GM21515 (cell line): ENCODE data around the gene BMERB1.
"Not testable (repeated sequence)": the region's sequence is repeated elsewhere in the genome, so short reads cannot be mapped to it uniquely, and the experiment has no call there.

Experiments
- ATAC-seq: cut with Tn5 transposase; IDR thresholded peaks from one replicate; pipeline ENCODE4 v1.9.1; 2021; ENCODE audit not compliant: unreplicated experiment

BMERB1 gene

DNA sequence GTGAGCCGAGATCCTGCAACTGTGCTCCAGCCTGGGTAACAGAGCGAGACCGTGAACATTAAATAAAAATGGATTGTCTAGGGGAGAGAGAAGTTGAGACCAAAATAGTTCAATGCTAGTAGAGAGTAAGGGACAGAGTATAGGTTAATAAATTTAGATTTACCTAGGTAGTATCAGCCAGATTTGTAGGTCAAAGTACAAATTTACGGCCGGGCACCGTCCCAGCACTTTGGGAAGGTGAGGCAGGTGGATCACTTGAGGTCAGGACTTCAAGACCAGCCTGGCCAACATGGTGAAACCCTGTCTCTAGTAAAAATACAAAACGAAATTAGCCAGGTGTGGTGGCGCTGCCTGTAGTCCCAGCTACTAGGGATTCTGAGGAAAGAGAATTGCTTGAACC, 12.2 kb upstream of the BMERB1 start:
- no peak for ATAC-seq

DNA sequence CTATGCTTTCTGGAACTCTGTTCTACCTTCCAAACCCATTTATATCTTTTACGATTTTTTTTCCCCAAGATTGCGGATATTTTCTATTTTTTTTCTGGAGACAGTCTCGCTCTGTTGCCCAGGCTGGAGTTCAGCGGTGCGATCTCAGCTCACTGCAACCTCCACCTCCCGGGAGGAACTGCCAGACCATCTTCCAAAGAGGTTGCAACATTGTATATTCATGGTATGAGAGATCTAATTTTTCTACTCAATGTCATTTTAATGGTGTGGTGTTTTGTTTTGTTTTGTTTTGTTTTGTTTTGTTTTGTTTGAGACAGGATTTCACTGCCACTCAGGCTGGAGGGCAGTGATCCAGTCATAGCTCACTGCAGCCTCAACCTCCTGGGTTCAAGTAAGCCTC, 8.5 kb upstream of the BMERB1 start:
- no peak for ATAC-seq

DNA sequence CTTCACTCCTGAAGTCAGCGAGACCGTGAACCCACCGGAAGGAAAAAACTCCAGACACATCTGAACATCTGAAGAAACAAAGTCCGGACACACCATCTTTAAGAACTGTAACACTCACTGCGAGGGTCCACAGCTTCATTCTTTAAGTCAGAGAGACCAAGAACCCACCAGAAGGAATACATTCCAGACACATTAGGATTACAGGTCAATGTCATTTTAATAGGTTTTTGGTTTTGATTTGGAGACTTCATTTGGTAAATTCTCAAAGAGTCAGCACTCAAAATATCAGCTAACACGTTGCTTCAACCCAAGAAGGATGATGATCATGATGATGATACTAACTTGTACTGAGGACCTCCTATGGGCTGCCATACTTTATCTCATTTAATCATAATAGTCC, 7.6 kb upstream of the BMERB1 start:
- ATAC-seq, result no peak

DNA sequence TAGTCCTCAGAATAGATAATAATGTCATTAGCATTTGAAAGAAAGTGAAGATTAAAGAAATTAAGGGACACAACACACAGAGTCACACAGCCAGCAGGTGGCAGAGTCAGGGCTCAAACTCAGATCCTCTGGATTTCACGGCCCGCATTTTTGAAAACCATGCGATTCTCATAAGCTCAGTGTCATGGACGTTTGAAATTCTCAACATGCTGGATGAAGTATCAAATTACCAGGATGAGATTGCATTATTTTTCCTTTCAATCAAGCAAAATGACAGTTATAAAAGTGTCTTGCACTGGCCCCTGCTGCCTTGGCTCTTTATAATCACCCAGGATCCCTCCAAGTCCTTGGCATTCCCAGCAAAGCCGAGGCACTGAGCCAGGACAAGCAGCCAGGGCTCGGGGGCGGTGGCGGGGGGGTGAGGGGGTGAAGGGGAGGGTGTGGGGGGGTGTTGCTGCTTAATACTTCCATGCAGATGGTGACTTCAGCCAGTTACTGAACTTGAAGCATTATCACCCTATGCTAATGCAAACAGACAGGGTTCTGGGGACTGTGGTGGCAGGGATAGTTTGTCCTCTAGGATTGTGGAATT, 6.6 kb upstream of the BMERB1 start:
- no peak for ATAC-seq

DNA sequence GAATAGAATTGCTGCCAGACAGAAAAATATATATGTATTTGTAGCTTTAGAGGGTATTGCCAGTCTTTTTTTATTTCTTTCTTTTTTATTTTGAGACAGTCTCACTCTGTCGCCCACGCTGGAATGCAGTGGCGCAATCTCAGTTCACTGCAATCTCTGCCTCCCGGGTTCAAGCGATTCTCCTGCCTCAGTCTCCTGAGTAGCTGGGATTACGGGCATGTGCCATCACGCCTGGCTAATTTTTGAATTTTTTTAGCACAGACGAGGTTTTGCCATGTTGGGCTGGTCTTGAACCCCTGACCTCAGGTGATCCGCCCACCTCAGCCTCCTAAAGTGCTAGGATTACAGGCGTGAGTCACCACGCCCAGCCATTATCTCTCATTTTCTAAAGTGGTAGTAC, 3.5 kb upstream of the BMERB1 start:
- not testable (repeated sequence) for ATAC-seq

DNA sequence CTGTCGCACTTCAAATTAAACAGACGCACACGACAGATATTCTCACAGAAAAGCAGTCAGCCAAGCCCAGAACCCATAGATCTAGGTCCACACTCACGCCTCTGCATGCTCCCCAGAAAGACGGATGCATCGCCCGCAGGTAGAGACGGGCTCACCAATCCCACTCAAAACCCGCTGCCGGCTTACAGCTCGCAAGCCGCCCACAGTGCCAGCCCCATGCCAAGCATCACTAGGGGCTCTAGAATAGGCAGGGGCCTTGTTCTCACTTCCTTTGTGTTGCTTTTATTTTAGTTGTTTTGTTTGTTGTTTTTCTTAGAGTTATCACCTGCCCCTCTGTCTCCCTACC, 336 bp upstream of the BMERB1 start:
- no peak for ATAC-seq

DNA sequence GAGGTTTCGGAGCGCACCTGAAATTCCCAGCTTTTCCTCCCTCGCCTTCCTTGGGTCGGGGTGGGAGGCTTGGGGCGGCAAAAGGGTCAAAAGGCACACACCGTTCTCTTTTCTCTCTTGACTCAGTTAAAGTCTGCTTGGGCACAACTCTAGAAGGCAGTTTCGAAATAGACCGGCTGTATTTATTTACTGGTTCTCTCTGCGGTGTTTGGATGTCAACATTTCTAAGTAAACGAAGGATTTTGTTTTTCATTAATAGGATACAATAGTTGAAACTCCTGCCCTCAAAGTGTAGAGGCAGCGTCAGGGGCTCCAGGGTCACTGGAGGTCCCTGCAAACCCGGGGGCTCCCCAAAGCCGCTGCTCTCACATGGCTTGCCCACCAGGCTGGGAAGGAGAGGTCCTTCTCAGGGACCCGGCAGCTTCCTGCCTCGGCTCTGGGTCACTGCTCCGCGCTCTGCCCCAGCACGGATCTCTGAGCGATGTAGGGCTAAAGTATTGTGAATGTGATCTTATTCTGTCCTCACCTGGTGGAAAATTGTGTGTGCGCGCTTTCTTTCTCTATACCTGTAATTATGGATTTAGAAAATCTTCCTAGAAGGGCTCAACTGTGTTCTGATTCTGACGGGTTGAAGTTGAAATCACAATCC, 952 bp downstream of the BMERB1 start:
- ATAC-seq, result no peak

DNA sequence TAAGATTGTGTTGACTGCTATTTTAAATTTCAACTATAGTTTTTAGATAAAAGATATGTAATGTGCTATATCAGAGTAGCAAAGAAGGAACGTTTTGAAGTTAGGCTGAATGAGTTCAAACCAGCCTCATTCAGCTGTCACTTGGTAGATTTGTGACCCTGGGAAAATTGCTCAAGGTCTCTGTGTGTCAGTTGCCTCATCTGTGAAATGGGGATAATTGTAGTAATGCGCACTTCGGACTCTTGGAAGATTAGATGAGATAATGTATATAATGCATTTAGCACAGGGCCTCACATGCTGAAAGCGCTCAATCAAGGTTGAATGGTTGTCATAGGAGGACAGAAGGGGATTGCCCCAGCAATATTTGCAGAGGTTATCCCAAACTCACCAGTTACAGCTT, 4.7 kb downstream of the BMERB1 start:
- ATAC-seq, result no peak

DNA sequence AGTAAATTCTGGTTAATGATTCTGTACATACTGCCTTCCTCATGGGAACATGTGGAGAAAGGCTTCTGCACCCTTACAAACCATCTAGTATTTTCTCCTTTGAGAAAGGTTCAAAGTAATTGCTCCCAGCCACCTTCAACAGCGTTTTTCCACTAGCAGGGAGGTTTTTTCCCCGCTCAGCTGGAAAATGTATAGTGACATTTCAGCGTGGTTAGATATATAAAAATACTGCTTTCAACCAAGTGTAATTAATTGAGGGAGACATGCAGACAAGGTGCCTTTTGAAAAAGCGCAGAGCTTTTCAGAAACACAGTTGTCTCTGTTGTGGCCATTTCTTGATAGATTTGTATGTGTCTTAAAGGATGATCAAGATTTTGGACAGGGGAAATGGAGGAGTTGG, 5.1 kb downstream of the BMERB1 start:
- ATAC-seq, result no peak

DNA sequence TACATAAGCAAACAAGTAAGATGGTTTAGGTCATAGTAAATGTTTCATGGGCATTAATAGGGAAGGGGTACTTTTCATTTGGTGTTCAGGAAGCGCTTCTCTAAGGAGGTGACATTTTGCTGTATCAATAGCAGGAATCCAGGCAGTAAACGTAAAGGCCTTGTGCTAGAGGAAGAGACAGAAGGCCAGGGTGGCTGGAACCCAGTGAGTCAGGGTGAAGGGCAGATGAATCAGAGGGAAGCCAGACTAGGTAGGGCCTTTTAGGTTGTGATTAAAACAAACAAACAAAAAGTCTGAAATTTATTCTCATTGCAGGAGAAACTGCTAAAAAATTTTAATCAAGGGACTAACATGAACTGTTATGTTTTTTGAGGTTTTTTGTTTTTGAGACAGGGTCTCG, 6.5 kb downstream of the BMERB1 start:
- ATAC-seq, result no peak

DNA sequence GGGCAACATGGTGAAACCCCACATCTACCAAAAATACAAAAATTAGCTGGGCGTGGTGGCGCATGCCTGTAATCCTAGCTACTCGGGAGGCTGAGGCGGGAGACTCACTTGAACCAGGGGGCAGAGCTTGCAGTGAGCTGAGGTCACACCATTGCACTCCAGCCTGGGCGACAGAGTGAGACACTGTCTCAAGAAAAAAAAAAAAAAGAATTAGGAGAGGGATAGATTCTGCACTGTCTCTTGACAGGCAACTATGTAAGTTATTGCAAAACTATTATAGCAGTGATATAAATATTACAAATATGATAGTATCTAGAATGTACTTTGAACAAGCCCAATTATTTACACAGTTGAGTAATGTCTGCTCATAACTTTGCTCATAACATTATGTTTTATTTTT, 7.8 kb downstream of the BMERB1 start:
- ATAC-seq, result not testable (repeated sequence)

DNA sequence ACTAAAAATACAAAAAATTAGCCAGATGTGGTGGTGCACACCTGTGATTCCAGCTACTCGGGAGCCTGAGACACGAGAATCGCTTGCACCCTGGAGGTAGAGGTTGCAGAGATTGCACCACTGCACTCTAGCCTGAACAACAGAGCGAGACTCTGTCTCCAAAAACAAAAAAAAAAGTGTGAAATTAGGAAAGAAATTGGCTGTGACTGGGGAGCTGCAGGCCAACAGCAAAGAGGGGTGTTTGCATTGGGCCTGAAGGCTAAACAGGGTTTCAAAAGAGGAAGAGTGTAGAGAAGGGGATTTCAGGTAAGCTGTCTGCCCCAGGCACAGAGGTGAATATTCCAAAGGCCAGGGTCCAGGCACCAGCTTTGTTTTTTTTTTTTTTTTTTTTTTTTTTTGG, 9.4 kb downstream of the BMERB1 start:
- no peak for ATAC-seq

DNA sequence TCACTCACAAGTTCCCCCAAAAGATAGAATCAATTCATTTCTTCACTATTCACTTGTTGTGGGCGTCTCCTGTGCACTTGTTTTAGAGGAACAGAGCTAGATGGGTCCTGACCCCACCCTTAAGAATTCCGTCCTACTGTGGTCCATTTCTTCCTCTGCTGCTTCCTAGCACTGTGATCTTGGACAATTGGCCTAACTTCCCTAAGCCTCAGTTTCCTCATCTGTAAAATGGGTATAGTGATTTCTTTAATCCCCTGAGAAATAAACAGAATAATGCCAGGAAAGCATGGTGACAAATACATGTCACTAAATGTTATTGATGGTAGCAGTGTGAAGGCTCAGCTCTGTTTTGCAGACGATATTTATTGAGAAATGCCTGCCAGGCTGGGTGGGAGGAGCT, 9.9 kb downstream of the BMERB1 start:
- ATAC-seq, result no peak

DNA sequence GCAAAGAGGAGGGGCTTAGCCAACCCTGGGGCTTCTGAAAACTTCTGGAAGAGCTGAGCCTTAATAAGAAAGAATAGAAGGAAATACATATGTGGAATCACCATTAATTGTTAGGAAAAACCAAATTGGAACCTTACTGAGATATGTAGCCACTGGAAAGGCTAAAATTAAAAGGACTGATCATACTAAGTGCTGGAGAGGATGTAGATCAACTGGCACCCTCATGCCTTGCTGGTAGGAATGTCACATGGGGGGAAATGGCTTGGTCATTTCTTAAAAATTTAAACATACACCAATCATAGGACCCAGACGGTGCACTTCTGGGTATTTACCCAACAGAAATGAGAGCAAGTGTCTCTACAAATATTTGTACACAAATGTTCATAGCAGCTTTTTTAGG, 11.1 kb downstream of the BMERB1 start:
- ATAC-seq, result no peak

DNA sequence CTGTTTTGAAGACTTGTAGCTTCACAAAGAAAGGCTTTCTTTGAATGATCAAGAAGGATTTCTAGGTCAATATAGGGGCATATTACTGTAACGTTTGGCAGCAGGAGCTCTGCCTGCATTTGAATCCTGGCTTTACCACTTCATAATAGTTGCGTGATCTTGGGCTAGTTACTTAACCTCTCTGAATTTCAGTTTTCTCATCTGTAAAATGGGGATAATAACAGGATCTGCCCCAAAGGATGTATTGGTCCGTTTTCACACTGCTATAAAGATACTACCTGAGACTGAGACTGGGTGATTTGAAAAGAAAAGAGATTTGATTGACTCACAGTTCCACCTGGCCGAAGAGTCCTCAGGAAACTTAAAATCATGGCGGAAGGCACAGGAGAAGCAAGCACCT, 12.5 kb downstream of the BMERB1 start:
- ATAC-seq, result no peak

DNA sequence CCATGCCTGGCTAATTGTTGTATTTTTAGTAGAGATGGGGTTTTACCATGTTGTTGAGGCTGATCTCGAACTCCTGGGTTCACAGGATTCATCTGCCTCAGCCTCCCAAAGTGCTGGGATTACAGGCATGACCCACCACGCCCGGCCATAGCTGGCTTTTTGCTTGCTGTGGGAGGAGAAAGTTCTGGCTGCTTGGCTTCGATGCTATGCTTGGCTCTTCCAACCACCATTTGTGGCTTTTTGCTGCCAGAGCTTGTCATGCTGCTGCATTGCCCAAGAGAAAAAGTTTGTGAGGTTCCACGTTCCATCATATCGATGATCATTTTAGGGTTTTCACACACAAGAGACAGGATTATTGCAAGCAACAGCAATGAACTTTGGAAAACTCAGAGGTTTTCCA, 16.2 kb downstream of the BMERB1 start:
- ATAC-seq, result no peak

DNA sequence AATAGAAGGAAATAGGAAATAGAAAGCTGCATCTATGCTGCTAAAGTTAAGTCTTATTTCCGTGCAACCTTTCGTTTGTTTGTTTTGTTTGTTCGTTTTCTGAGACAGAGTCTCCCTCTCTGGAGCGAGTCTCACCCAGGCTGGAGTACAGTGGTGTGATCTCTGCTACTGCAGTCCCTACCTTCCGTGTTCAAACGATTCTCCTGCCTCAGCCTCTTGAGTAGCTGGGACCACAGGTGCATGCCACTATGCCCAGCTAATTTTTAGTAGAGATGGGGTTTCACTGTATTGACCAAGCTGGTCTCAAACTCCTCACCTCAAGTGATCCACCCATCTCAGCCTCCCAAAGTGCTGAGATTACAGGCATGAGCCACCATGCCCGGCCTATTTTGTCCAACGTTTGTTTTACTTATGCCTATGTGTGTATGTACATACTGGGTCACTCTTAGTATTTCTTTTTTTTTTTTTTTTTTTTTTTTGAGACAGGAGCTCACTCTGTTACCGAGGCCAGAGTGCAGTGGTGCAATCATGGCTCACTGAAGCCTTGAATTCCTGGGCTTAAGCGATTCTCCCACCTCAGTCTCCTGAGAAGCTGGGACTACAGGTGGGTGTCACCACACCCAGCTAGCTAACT, 16.8 kb downstream of the BMERB1 start:
- no peak for ATAC-seq

DNA sequence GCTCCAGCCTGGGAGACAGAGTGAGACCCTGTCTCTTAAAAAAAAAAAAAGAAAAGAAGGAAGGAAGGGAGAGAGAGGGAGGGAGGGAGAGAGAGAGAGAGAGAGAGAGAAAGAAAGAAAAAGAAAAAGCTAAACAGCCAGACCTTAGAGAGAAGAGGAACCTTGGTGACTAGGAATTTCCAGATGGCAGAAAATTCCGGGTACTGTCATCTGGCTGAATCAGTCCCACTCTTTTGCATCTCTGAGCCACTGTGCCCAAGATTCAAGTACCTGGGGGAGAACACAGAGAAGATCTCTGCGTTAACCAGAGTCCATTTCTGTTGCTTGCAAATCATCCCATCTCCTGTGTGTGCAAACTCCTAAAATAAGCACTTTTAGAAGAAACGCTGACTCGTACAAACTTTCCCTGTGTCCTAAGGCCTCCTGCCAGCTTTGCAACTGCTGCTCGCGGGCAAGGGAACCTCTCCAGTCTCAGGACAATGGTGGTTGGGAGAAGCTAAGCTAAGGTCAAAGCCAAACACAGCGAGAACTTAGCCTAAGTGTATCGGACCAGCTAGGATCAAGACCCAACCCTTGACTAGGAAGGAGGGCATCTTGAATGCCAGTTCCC, 18.0 kb downstream of the BMERB1 start:
- ATAC-seq, result no peak

DNA sequence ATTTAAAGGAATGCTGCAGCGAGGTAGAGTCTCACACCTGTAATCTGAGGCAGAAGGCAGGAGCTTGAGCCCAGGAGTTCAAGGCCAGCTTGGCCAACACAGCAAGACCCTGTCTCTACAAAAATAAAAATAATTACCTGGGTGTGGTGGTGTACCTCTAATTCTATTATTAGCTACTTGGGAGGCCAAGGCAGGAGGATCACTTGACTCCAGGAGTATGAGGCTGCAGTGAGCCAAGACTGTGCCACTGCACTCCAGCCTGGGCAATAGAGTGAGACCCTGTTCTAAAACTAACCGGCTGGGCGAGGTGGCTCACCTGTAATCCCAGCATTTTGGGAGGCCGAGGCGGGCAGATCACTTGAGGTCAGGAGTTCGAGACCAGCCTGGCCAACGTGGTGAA, 18.9 kb downstream of the BMERB1 start:
- ATAC-seq, result not testable (repeated sequence)

DNA sequence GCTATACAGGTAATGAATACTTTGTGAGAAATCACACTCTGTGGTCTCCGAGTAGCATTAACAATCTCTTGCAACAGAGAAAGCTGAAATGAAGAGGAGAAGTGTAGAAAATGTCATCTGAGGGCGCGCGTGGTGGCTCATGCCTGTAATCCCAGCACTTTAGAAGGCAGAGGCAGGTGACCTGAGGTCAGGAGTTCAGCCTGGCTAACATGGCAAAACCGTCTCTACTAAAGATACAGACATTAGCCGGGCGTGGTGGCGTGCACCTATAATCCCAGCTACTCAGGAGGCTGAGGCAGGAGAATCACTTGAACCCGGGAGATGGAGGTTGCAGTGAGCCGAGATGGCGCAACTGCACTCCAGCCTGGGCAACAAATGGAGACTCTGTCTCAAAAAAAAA, 20.5 kb downstream of the BMERB1 start:
- not testable (repeated sequence) for ATAC-seq

DNA sequence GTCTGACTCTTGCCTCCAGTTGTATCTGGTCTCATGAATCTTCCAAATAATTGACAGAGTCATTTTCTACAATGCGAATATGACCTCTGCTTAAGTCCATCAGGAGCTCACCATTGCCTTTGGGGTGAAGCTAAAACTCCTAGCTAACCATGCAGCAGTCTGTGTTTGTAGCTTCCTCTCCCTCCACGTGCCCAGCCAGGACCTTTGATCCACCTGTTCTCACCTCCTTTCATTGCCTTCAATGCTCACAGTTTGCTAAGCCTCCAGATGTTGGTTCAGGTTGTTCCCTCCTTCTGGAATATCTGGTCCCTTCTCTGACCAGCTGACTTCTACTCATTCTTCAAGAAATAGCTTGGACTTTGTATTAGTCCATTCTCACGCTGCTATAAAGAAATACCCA, 23.0 kb downstream of the BMERB1 start:
- no peak for ATAC-seq

DNA sequence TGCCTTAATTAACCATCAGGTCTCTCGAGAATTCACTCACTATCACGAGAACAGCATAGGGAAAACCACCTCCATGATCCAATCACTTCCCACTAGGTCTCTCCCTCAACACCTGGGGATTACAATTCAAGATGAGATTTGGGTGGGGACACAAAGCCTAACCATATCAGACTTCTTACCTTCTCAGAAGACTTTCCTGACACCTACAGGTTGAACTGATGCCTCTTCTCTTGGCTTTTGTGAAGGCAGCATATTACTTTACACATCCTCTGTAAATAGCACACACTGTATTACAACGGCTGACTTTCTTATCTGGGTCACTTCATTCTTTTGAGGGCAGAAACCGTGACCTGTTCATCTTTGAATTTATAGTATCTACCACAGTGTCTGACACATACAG, 23.6 kb downstream of the BMERB1 start:
- no peak for ATAC-seq
